GM19193 (cell line): Measurements from ENCODE around the gene GLT8D1.

Source experiments
- POLR2A ChIP-seq: IDR thresholded peaks from 4 replicates; pipeline ENCODE4 v1.6.1; 2011; ENCODE audit not compliant: insufficient read depth, insufficient read length; ENCODE audit errors: extremely low read depth

The GLT8D1 gene

DNA sequence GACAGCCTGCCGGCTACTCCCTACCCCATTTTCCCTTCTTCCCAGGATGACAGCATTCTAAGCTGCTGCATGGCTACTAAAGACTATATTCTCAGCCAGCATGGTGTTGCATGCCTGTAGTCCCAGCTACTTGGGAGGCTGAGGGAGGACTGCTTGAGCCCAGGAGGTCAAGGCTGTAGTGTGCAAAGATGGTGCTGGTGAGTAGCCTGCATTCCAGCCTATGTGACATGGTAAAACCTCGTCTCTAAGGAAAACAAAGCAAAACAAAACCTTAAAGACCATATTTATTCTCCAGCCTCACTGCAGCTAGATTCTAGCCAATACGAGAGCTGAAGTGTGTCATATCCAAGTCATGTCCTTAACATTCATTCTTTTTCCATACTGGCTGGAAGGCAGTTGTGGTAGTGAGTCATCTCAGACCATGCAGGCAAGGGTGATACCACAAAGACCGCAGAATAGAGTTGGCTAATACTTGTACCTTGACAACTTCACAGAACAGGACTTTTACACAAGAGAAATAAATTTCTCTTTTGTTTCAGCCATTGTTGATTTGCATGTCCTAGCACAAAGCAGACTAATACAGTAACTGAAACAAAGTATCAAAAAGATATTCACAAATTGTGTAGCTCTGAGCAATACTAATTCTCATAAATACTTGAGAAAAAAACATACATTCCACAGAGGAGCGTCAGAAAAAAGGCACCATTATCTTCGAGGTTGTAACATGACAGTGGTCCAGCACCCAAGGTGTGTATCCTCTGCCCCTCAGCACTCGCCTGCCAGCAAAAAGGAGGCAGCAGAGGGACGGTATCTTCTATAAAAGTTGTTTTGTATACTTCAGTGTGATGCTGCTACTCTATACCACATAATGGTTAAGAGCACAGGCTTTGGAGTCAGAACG, 34.7 kb downstream of the GLT8D1 start:
- no peak for TF ChIP-seq POLR2A

DNA sequence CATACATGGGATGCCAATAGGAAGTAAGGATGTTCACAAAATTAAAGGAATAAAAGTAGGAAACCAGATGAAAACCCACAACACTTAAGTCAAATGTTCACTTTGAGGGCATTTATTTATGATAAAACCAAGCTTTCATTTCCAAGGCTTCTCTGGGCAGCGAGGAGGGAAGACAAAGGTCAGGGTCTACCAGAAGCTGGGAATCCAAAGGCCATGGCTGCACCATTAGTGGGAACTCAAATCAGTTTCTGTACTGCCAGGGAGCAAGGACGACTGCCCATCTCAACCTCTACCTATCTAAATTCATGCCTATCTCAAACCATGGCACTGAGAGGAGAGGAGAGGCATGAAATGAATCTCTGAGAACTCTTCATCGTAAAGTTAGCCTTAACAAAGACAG, 42.5 kb downstream of the GLT8D1 start:
- no peak for TF ChIP-seq POLR2A

DNA sequence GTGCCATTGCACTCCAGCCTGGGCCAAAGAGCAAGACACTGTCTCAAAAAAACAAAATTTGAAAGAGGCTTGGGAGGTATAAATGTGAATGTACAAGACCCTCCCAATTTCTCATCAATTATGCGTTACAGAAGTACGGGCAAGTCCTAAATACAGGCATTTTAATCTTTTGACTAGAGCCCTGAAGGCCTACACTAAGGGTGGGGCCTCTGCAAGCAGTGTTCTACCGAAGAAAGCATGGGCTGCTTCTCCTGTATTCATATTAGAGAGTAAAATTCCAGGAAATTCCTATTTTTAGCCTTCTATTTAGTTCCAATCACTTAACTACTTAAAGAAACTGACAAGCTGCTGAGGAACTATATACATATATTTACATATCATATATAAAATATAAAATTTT, 45.5 kb downstream of the GLT8D1 start:
- no peak for TF ChIP-seq POLR2A

DNA sequence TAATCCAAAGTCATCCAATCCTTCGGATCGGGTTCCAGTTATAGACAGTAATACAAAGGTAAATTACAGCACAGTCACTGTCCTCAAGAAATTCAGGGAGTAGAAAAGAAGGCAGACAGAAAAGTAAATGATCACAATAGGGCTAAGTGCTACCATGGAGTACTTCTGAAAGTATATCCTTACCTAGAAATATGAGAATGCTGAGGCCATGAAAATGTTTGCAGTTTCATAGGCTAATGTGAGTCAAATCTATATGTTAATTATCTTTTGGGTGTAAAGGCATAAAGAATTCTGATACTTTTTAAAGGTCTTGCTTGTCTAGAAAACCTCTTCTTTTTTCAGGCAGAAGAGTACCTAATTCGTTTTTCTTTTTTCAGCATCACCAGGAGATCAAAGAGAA, 49.7 kb downstream of the GLT8D1 start:
- TF ChIP-seq POLR2A = no peak

DNA sequence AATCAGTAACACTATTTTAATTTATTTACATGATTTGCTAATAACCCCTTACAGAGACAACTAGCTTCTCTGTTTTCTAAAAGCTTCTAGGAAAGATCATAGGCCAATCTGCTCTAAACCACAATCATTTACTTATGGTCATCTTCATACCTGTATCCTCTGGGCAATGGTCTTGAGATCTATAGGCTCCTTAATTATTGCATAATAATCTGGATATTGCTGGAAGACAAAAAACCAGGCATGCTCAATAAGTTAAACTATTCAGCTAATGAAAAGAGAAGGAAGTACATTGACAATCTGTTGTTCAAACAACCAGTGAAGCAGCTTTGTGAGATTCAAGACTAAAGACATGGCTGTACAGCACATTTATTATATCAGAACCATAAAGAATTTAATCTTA, 54.0 kb downstream of the GLT8D1 start:
- TF ChIP-seq POLR2A = no peak

DNA sequence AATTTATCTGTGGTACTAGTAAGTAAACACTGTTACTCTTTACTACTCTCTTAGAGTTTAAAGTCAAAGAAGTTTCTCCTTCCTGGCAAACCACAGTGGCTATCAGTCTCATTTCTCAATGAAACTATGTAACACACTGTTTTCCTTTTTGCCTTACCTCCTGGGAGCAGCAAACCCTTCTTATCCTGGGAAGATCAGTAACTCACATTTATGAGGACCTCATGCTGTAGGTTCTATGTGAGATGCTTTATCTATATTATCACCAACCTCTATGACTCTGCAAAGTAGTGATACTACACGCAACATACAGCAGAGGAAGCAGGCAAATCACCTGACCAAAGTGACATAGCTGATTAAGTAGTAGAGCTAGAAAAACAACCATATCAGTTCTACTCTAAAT, 55.2 kb downstream of the GLT8D1 start:
- no peak for TF ChIP-seq POLR2A

DNA sequence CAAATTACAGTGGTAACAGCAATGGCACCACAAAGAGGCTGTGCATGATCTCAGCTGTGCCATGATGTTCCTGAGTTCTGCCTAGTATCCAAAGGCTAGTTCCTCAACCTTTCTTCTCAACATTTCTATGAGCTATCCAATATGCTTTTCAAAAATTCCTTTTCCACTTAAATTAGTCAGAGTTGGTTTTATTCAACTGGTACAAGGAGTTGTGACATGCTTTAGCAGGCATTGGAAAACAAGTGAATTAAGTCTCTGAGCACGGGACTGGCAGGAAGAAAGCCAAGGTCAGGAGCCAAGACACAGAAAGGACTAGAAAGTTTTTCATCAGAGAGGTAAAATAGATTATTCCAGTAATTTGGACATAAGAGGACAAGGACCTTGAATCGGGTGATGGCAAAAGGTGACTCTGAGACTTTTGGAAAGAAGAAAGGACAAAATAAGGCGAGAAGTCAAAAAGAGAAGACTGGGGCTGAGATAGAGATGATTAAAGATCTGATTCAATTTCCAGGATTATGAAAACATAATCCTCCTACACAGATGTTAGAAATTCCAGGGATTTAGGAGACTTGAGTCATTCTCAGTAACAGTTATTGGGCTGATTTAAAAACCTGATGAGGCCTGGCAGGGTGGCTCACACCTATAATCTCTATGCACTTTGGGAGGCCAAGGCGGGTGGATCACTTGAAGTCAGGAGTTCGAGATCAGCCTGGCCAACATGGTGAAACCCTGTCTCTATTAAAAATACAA, 56.0 kb downstream of the GLT8D1 start:
- no peak for TF ChIP-seq POLR2A

DNA sequence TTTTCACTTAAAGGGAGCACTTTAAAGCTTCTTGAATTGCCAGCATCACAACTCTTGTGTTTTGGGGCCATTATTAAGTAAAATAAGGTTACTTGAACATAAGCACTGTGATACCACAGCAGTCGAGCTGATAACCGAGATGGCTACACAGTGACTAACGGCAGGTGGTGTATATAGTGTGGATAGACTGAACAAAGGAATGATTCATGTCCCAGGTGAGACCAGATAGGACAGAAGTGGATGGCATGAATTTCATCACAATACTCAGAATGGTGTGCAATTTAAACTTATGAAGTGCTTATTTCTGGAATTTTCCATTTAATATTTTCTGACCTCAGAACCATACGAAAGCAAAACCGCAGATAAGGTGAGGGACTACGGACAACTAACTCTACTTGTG, 60.0 kb downstream of the GLT8D1 start:
- no peak for TF ChIP-seq POLR2A
